GM21360 (cell line): Measurements from ENCODE around the gene TMEM255A.

ENCODE experiments used
- ATAC-seq: cut with Tn5 transposase; IDR thresholded peaks from one replicate; pipeline ENCODE4 v1.9.1; 2021; ENCODE audit warnings: mild to moderate bottlenecking, moderate library complexity; ENCODE audit not compliant: unreplicated experiment

Gene TMEM255A

GRCh38 chrX:120308959-120309872 lies 2.0 kb downstream of the TMEM255A start:
- peak; percentile 87 for ATAC-seq

GRCh38 chrX:120308558-120308957 lies 2.7 kb downstream of the TMEM255A start:
- ATAC-seq: no peak

- no peak for ATAC-seq
Observed at GRCh38 chrX:120306630-120307029, 4.6 kb downstream of the TMEM255A start.

- ATAC-seq: no peak
Observed at GRCh38 chrX:120305531-120306141, 5.6 kb downstream of the TMEM255A start.

- no peak for ATAC-seq
Observed at GRCh38 chrX:120304256-120304655, 7.0 kb downstream of the TMEM255A start.

GRCh38 chrX:120302434-120302833 lies 8.8 kb downstream of the TMEM255A start:
- ATAC-seq: peak; percentile 95

GRCh38 chrX:120301960-120302359 lies 9.3 kb downstream of the TMEM255A start:
- ATAC-seq: no peak

GRCh38 chrX:120301497-120301896 lies 9.8 kb downstream of the TMEM255A start:
- ATAC-seq: no peak

- no peak for ATAC-seq
Observed at GRCh38 chrX:120299928-120300327, 11.3 kb downstream of the TMEM255A start.

GRCh38 chrX:120297923-120298322 lies 13.3 kb downstream of the TMEM255A start:
- ATAC-seq: no peak

GRCh38 chrX:120294651-120295050 lies 16.6 kb downstream of the TMEM255A start:
- ATAC-seq: no peak

- ATAC-seq: no peak
Observed at GRCh38 chrX:120293015-120293414, 18.2 kb downstream of the TMEM255A start.

- no peak for ATAC-seq
Observed at GRCh38 chrX:120291211-120291610, 20.1 kb downstream of the TMEM255A start.

- ATAC-seq: no peak
Observed at GRCh38 chrX:120290107-120290506, 21.2 kb downstream of the TMEM255A start.

- no peak for ATAC-seq
Observed at GRCh38 chrX:120287513-120288112, 23.6 kb downstream of the TMEM255A start.

GRCh38 chrX:120286733-120287512 lies 24.3 kb downstream of the TMEM255A start:
- ATAC-seq: no peak

GRCh38 chrX:120282697-120283096 lies 28.6 kb downstream of the TMEM255A start:
- no peak for ATAC-seq

- ATAC-seq: no peak
Observed at GRCh38 chrX:120281761-120282160, 29.5 kb downstream of the TMEM255A start.

GRCh38 chrX:120281021-120281624 lies 30.1 kb downstream of the TMEM255A start:
- ATAC-seq: no peak

- no peak for ATAC-seq
Observed at GRCh38 chrX:120274958-120275357, 36.3 kb downstream of the TMEM255A start.

- ATAC-seq: no peak
Observed at GRCh38 chrX:120274145-120274544, 37.1 kb downstream of the TMEM255A start.
